ENCODE data around the gene RAB26. TPM values are rescaled to one million over a fixed set of nuclear protein-coding genes. Genes with fewer than 3 reads are reported as not detected.
"Not testable (repeated sequence)": the region's sequence is repeated elsewhere in the genome, so short reads cannot be mapped to it uniquely, and the experiment has no call there.

RAB26 gene
- total RNA-seq, 4 donors from 2014 or later = not detected

DNA sequence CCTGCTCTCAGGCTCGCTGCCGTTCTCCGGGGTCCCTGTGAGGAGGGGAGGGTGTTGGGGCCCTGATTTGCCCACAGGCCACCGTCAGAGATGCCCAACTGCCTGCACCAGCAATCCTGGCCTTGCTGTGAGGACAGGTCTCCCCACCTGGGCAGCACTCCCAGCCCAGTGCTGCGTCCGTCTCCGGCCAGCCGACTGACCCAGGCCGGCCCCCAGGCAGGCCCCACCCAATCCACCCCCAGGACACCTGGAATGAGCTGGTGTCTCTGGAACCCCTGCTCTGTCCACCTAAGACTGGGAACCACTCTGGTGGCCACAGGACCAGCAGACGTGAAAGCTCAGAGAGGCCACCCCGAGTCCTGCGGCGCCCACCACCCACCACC lies 32.8 kb upstream of the RAB26 start:
- peaks cover 11 to 48% (median 39%) of the 10 kb centered on the region in 4 donors for H3K4me1 ChIP-seq
- no peak overlapping the region for H3K4me3 ChIP-seq
- peaks cover 22 to 65% (median 50%) of the 10 kb centered on the region in 4 donors for H3K36me3 ChIP-seq
- WGBS = 100% methylated on average over 1 of the region's 13 CpGs
- no peaks in the 10 kb centered on the region for H3K27me3 ChIP-seq
- TF ChIP-seq EP300 (IDR thresholded peaks at IDR 0.05) (no peak), POLR2AphosphoS5 (IDR thresholded peaks at IDR 0.05) (no peak), POLR2A (IDR thresholded peaks at IDR 0.05; ENCODE audit: low read depth) (no peak), CTCF (IDR thresholded peaks at IDR 0.05) (no peak)
- intact Hi-C loops (cut with DNase I) = no loop called here
- no peaks in the 10 kb centered on the region for H3K9me3 ChIP-seq
- H3K27ac ChIP-seq (replicated peaks in 1 of 4) = no peak overlapping the region
- DNase-seq (ENCODE audit: extremely low spot score) = no peak

- H3K9me3 ChIP-seq; DNase-seq (ENCODE audit: extremely low spot score); H3K4me3 ChIP-seq; H3K27me3 ChIP-seq; intact Hi-C loops (cut with DNase I): not testable (repeated sequence)
- Histone ChIP-seq H3K36me3 (peaks cover 14 to 57% (median 42%) of the 10 kb centered on the region in 4 donors), H3K4me1 (peaks cover 18 to 56% (median 48%) of the 10 kb centered on the region in 4 donors), H3K27ac (replicated peaks in 1 of 4) (peak overlapping the region; percentile 46 to 66 (median 58))
- WGBS = 66% methylated on average over 6 of the region's 24 CpGs
Measured at GRCh38 chr16:2116428-2116827, 32.0 kb upstream of the RAB26 start.

GRCh38 chr16:2117341-2117740 lies 31.1 kb upstream of the RAB26 start:
- H3K4me3 ChIP-seq; H3K27me3 ChIP-seq; DNase-seq (ENCODE audit: extremely low spot score); intact Hi-C loops (cut with DNase I); H3K9me3 ChIP-seq: not testable (repeated sequence)
- 86% methylated on average over 21 of the region's 25 CpGs for WGBS
- peaks cover 5 to 48% (median 33%) of the 10 kb centered on the region in 4 donors for H3K36me3 ChIP-seq
- peaks cover 26 to 66% (median 57%) of the 10 kb centered on the region in 4 donors for H3K4me1 ChIP-seq
- peak overlapping the region; percentile 23 to 66 (median 50) for H3K27ac ChIP-seq (replicated peaks in 1 of 4)

GRCh38 chr16:2117960-2118722 lies 30.3 kb upstream of the RAB26 start:
- 22% methylated on average over 3 of the region's 35 CpGs for WGBS
- H3K4me3 ChIP-seq; H3K9me3 ChIP-seq; intact Hi-C loops (cut with DNase I); DNase-seq (ENCODE audit: extremely low spot score); H3K27me3 ChIP-seq: not testable (repeated sequence)
- peaks cover 0 to 40% (median 25%) of the 10 kb centered on the region in 4 donors for H3K36me3 ChIP-seq
- H3K27ac ChIP-seq (replicated peaks in 1 of 4) = peak overlapping the region; percentile 68 to 98 (median 96)
- peaks cover 34 to 74% (median 65%) of the 10 kb centered on the region in 4 donors for H3K4me1 ChIP-seq

GRCh38 chr16:2121325-2121724 lies 27.1 kb upstream of the RAB26 start:
- H3K36me3 ChIP-seq; H3K27me3 ChIP-seq; DNase-seq (ENCODE audit: extremely low spot score); H3K9me3 ChIP-seq: not testable (repeated sequence)
- TF ChIP-seq POLR2AphosphoS5 (IDR thresholded peaks at IDR 0.05) (peak; percentile 30 to 49), CTCF (IDR thresholded peaks at IDR 0.05) (peak; percentile 51 to 54 (median 51))
- peaks cover 62 to 98% (median 93%) of the 10 kb centered on the region in 4 donors for H3K4me1 ChIP-seq
- H3K4me3 ChIP-seq = peak overlapping the region; percentile 30 to 47 (median 38)
- 11% methylated on average over 7 of the region's 9 CpGs for WGBS
- peak overlapping the region; percentile 96 to 98 (median 97) for H3K27ac ChIP-seq (replicated peaks in 1 of 4)
- intact Hi-C loops (cut with DNase I) = loop anchor here (2.0 kb wide), 1 partner anchor 19 kb away; no protein-coding TSS in a partner anchor

DNA sequence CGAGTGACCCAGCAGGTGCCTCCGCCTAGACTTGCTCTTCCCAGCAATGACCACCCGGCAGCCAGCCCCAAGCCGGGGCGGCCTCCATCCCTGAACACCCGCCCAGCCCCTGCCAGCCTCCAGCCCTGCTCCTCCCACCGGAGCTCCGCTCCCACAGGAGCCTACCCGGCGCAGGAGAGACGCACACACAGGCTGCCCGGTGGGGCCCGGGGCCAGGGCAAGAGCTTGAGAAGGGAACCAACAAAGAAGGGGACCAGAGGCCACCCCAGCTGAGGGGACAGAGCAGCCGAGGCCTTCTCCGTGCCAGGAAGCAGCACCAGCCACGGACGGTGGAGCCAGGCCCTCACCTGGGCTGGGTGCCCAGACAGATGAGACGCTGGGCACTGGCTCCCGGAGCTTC lies 26.6 kb upstream of the RAB26 start:
- intact Hi-C loops (cut with DNase I) = loop anchor here (2.0 kb wide), 1 partner anchor 19 kb away; no protein-coding TSS in a partner anchor
- H3K36me3 ChIP-seq = peaks cover 0 to 6% (median 0%) of the 10 kb centered on the region in 4 donors
- peak overlapping the region; percentile 96 to 98 (median 97) for H3K27ac ChIP-seq (replicated peaks in 1 of 4)
- H3K27me3 ChIP-seq = no peaks in the 10 kb centered on the region
- 12% methylated on average over 5 of the region's 19 CpGs for WGBS
- H3K4me3 ChIP-seq = peak overlapping the region; percentile 30 to 47 (median 38)
- no peak for TF ChIP-seq POLR2AphosphoS5 (IDR thresholded peaks at IDR 0.05)
- TF ChIP-seq CTCF (IDR thresholded peaks at IDR 0.05) = no peak
- no peak for TF ChIP-seq POLR2A (IDR thresholded peaks at IDR 0.05; ENCODE audit: low read depth)
- TF ChIP-seq EP300 (IDR thresholded peaks at IDR 0.05) = no peak
- no peak for DNase-seq (ENCODE audit: extremely low spot score)
- peaks cover 63 to 98% (median 93%) of the 10 kb centered on the region in 4 donors for H3K4me1 ChIP-seq
- no peaks in the 10 kb centered on the region for H3K9me3 ChIP-seq
